Activated CD8-positive, alpha-beta memory T cell treated with anti-CD3 and anti-CD28 coated beads, Interleukin-2, amount 50 U/mL, for 1 hour (primary cell): Measurements from ENCODE around the gene SLC7A6OS.

ENCODE experiments used
- DNase-seq: peaks from one replicate; pipeline ENCODE4 v3.0.0-alpha.2; 2020; ENCODE audit errors: extremely low read depth

SLC7A6OS gene

GRCh38 chr16:68253721-68254120 is 57.0 kb downstream of the SLC7A6OS start:
- no peak for DNase-seq

- DNase-seq, result no peak
These were observed 58.4 kb downstream of the SLC7A6OS start for GRCh38 chr16:68252383-68252782.

- no peak for DNase-seq
These were observed 58.9 kb downstream of the SLC7A6OS start for GRCh38 chr16:68251832-68252231.

- DNase-seq, result no peak
These were observed 59.8 kb downstream of the SLC7A6OS start for GRCh38 chr16:68250951-68251350.

- DNase-seq, result no peak
These were observed 61.4 kb downstream of the SLC7A6OS start for GRCh38 chr16:68249371-68249770.
